Keratinocyte (primary cell): Measurements from ENCODE around the gene HID1. TPM values are rescaled to one million over a fixed set of nuclear protein-coding genes. Genes with fewer than 3 reads are reported as not detected.

Experiments
- DNase-seq: peaks from one replicate; pipeline ENCODE4 v3.0.0-alpha.2; 2011; ENCODE audit warnings: low read depth, missing footprints, low spot score
- FAIRE-seq: peaks from 2 replicates; lab custom pipeline; 2011; peaks lifted over from hg19 to GRCh38; lab: Jason Lieb, UNC
- H2AFZ ChIP-seq: 2 replicates; pipeline ENCODE4 v1.6.0; 2012; ENCODE audit warnings: low read length, control low read depth, inconsistent platforms; ENCODE audit not compliant: control insufficient read depth
- H3K27ac ChIP-seq: 2 replicates; pipeline ENCODE4 v1.5.1; 2011; ENCODE audit warnings: low read length; ENCODE audit not compliant: control insufficient read depth, insufficient read depth
- H3K27me3 ChIP-seq: 3 replicates; pipeline ENCODE4 v1.6.0; 2011; ENCODE audit warnings: low read length; ENCODE audit not compliant: control insufficient read depth, insufficient read depth; ENCODE audit errors: extremely low read depth
- H3K36me3 ChIP-seq, 2 experiments: 2 replicates in 1 of 2; 3 replicates in 1 of 2; pipeline ENCODE4 v1.5.1; 2011; ENCODE audit warnings: low read length in 2 of 2, mild to moderate bottlenecking in 1 of 2; ENCODE audit not compliant: control insufficient read depth in 2 of 2, insufficient read depth in 2 of 2; ENCODE audit errors: extremely low read depth in 1 of 2
- H3K4me1 ChIP-seq: 3 replicates; pipeline ENCODE4 v1.5.1; 2011; ENCODE audit warnings: low read length; ENCODE audit not compliant: control insufficient read depth, insufficient read depth; ENCODE audit errors: extremely low read depth
- H3K4me2 ChIP-seq: 3 replicates; pipeline ENCODE4 v1.6.0; 2011; ENCODE audit warnings: low read depth, low read length; ENCODE audit not compliant: control insufficient read depth, insufficient read depth; ENCODE audit errors: extremely low read depth
- H3K4me3 ChIP-seq, 3 experiments: fragments of 200-600 bp in 1 of 3; sonication (generic) in 1 of 3; 2 replicates in 2 of 3; 3 replicates in 1 of 3; pipeline ENCODE4 v1.5.1; 2011 to 2016; ENCODE audit warnings: low read length in 3 of 3, mild to moderate bottlenecking in 3 of 3, control low read depth in 2 of 3, inconsistent platforms in 1 of 3, low read depth in 1 of 3, mixed read lengths in 1 of 3, mixed run types in 1 of 3, moderate library complexity in 1 of 3; ENCODE audit not compliant: control insufficient read depth in 2 of 3, insufficient read depth in 2 of 3; ENCODE audit errors: extremely low read depth in 1 of 3
- H3K79me2 ChIP-seq: 2 replicates; pipeline ENCODE4 v1.6.0; 2012; ENCODE audit warnings: low read length; ENCODE audit not compliant: control insufficient read depth, insufficient read depth
- H3K9ac ChIP-seq: 3 replicates; pipeline ENCODE4 v1.6.0; 2011; ENCODE audit warnings: low read length; ENCODE audit not compliant: control insufficient read depth, insufficient read depth; ENCODE audit errors: extremely low read depth
- H3K9me1 ChIP-seq: 3 replicates; pipeline ENCODE4 v1.6.0; 2011; ENCODE audit warnings: low read length; ENCODE audit not compliant: control insufficient read depth, insufficient read depth; ENCODE audit errors: extremely low read depth
- H3K9me3 ChIP-seq: 2 replicates; pipeline ENCODE4 v1.5.1; 2012; ENCODE audit warnings: low read depth, low read length; ENCODE audit not compliant: control insufficient read depth
- H4K20me1 ChIP-seq: 3 replicates; pipeline ENCODE4 v1.6.0; 2011; ENCODE audit warnings: low read length; ENCODE audit not compliant: control insufficient read depth, insufficient read depth; ENCODE audit errors: extremely low read depth
- CTCF ChIP-seq, 3 experiments: IDR thresholded peaks in 1 of 3; conservative IDR thresholded peaks in 1 of 3; optimal IDR thresholded peaks in 1 of 3; 2 replicates in 2 of 3; 3 replicates in 1 of 3; pipeline versions ENCODE3 to v1.5.1; 2011; ENCODE audit warnings: low read length in 3 of 3, mild to moderate bottlenecking in 3 of 3, moderate library complexity in 2 of 3, control low read depth in 1 of 3, inconsistent platforms in 1 of 3; ENCODE audit not compliant: insufficient read depth in 2 of 3; ENCODE audit errors: extremely low read depth in 1 of 3
- EZH2 ChIP-seq: IDR thresholded peaks from one replicate; pipeline ENCODE4 v1.6.1; 2012; ENCODE audit warnings: inconsistent platforms, mild to moderate bottlenecking, low read length, moderate library complexity
- dilution Hi-C: fragments of 300-500 bp; cut with MboI; formaldehyde crosslinking; loops from one replicate; pipeline ENCODE4 v1.7.0; 2020; ENCODE audit warnings: low sequenced_read_pairs; ENCODE audit not compliant: extremely low pct_ligation_motif_present
- polyA plus RNA-seq, 5 experiments: library from polyadenylated mRNA; depleted of rRNA in 3 of 5; stranded (reverse) in 3 of 5; stranded (forward) in 1 of 5; unstranded in 1 of 5; fragments of >200 nt; gene quantifications; 1 replicate in 1 of 5; 2 replicates in 3 of 5; 3 replicates in 1 of 5; pipeline versions ENCODE4 v1.2.1 to v1.2.3, GENCODE V29; 2011 to 2012; ENCODE audit warnings: missing spikeins in 2 of 5, low read depth in 1 of 5, low replicate concordance in 1 of 5

HID1 gene
- polyA plus RNA-seq, 1 donor (not counting 4 experiments of a cell fraction or from before 2014, with no cell fraction given), result 0.33 TPM

GRCh38 chr17:75004371-75004770 is 31.8 kb upstream of the HID1 start:
- dilution Hi-C loops, result no loop called here
- H3K9ac ChIP-seq, result no peak overlapping the region
- H3K4me3 ChIP-seq, result no peak overlapping the region
- FAIRE-seq, result no peak
- TF ChIP-seq CTCF (optimal IDR thresholded peaks at IDR 0.05 in 1 of 3, IDR thresholded peaks at IDR 0.05 in 1 of 3, conservative IDR thresholded peaks at IDR 0.05 in 1 of 3; ENCODE audit: extremely low read depth in 1 of 3, insufficient read depth in 2 of 3, low read length in 3 of 3) (no peak), EZH2 (no peak)
- H3K9me1 ChIP-seq, result no peaks in the 10 kb centered on the region
- no peak for DNase-seq
- no peaks in the 10 kb centered on the region for H4K20me1 ChIP-seq
- no peaks in the 10 kb centered on the region for H3K79me2 ChIP-seq
- no peaks in the 10 kb centered on the region for H3K4me1 ChIP-seq
- no peak overlapping the region for H3K4me2 ChIP-seq
- no peaks in the 10 kb centered on the region for H3K27me3 ChIP-seq
- no peak overlapping the region for H3K27ac ChIP-seq
- H2AFZ ChIP-seq, result no peak overlapping the region
- no peaks in the 10 kb centered on the region for H3K9me3 ChIP-seq
- H3K36me3 ChIP-seq, result peaks cover under 1 to 32% of the 10 kb centered on the region in 2 experiments

- no peaks in the 10 kb centered on the region for H3K9me3 ChIP-seq
- no peaks in the 10 kb centered on the region for H3K9me1 ChIP-seq
- TF ChIP-seq CTCF (optimal IDR thresholded peaks at IDR 0.05 in 1 of 3, IDR thresholded peaks at IDR 0.05 in 1 of 3, conservative IDR thresholded peaks at IDR 0.05 in 1 of 3; ENCODE audit: extremely low read depth in 1 of 3, insufficient read depth in 2 of 3, low read length in 3 of 3), result no peak
- no peak for TF ChIP-seq EZH2
- dilution Hi-C loops, result no loop called here
- H3K4me3 ChIP-seq, result no peak overlapping the region
- H3K27me3 ChIP-seq, result no peaks in the 10 kb centered on the region
- DNase-seq, result no peak
- H3K4me1 ChIP-seq, result no peaks in the 10 kb centered on the region
- no peak overlapping the region for H3K9ac ChIP-seq
- FAIRE-seq, result no peak
- H3K36me3 ChIP-seq, result peaks cover 4 to 34% of the 10 kb centered on the region in 2 experiments
- no peak overlapping the region for H3K4me2 ChIP-seq
- H4K20me1 ChIP-seq, result no peaks in the 10 kb centered on the region
- no peak overlapping the region for H2AFZ ChIP-seq
- no peak overlapping the region for H3K27ac ChIP-seq
- H3K79me2 ChIP-seq, result no peaks in the 10 kb centered on the region
Observed at GRCh38 chr17:75003957-75004355, 31.4 kb upstream of the HID1 start.
